Inferior parietal cortex (tissue), 1 donor: ENCODE measurements around the gene MANSC1.

Source experiments
- DNase-seq: peaks from one replicate; pipeline ENCODE4 v3.0.0-alpha.2; 2016; ENCODE audit errors: extremely low spot score

The MANSC1 gene

GRCh38 chr12:12349711-12350665 is at the start of gene MANSC1:
TSS of gene MANSC1 (minus strand) at chr12:12350242. CDS start at chr12:12343314, 6,928 bp downstream.
- peak; percentile 58 for DNase-seq

GRCh38 chr12:12399161-12399560 is 49.1 kb upstream of the MANSC1 start:
- no peak for DNase-seq

GRCh38 chr12:12398026-12398859 is 48.2 kb upstream of the MANSC1 start:
- DNase-seq = no peak

- no peak for DNase-seq
Measured at GRCh38 chr12:12397184-12397583, 47.1 kb upstream of the MANSC1 start.

DNA sequence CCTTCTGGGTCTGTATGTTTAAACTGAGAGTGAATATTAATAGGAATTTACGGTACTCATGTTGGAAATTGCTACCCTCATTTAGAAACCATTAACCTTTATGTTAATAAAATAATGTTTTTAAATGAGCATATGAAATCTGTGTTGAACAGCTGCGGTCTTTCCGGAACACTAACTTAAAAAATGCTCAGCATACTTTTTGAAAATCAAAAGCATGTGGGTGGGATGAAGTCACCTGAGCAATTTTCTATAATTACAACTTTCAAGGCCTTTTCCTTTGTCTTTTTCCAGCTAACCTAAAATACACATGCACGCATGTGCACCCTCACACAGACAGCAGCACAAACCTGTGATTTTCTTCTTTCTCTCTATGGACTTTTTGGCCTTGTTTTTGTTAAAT is 46.7 kb upstream of the MANSC1 start:
- no peak for DNase-seq

DNA sequence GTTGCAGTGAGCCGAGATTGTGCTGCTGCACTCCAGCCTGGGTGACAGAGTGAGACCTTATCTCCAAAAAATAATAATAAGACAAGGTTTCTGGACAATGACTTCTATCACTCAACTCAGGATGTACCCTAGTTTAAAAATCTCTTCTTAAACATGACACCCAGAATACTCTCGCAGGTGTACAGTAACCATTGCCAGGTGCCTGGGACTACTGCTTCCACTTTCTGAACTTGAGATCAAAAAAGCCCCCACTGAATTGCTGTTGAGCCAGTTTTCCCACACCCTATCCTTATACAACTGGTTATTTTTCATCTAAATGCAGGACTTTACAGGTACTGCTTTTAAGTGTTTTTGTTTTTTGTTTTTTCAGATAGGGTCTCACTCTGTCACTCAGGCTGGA is 43.1 kb upstream of the MANSC1 start:
- DNase-seq = no peak

GRCh38 chr12:12392413-12392812 is 42.4 kb upstream of the MANSC1 start:
- DNase-seq = no peak

- no peak for DNase-seq
Measured at GRCh38 chr12:12387501-12387900, 37.5 kb upstream of the MANSC1 start.

DNA sequence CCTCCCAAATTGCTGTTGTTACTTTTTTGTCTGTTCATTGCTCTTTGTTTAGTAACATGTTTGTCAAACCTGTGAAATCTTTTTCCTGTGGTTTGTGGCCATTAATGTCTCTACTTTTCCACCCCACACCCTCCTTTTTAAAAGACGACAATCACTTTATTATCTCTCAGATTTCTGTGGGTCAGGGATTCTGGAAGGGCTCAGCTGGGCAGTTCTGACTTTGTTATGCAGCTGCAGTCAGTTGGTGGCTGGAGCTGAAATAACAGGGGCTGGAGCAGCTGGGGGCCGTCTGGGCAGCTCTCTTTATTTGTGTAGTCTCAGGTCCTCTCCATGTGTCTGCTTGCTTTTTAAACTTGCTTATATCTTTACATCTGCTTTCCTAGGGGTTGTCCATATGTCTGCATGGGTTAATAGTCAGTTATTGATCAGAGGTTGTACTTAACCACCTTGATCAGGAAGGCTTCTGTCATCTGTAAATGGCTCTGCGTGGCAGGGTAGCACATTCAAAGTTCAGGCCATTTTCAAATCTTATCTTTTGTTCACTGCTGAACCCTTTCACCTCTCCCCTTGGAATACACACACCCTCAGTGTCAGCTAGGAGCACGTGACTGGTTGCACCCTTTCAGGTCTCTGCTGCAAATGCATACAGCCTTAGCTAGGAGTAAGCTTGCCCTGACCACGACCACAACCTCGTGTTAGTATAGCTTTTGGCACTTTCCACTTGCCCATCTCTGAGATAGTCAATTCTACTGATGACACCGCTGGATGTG is 34.7 kb upstream of the MANSC1 start:
- DNase-seq = no peak

DNA sequence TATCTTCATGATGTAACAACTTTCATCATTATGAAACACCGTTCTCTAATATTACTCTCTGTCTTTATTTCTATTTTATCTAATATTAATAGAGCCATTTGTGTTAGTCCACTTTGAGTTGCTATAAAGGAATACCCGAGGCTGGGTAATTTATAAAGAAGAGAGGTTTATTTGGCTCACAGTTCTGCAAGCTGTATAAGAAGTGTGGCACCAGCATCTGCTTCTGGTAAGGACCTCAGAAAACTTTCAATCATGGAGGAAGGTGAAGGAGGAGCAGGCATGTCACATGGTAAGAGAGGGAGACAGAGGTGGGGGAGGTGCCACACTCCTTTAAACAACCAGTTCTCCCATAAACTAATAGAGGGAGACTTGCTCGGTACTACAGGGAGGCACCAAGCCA is 31.9 kb upstream of the MANSC1 start:
- no peak for DNase-seq

GRCh38 chr12:12380949-12381593 is 31.0 kb upstream of the MANSC1 start:
- no peak for DNase-seq

GRCh38 chr12:12379831-12380730 is 30.0 kb upstream of the MANSC1 start:
- no peak for DNase-seq

DNA sequence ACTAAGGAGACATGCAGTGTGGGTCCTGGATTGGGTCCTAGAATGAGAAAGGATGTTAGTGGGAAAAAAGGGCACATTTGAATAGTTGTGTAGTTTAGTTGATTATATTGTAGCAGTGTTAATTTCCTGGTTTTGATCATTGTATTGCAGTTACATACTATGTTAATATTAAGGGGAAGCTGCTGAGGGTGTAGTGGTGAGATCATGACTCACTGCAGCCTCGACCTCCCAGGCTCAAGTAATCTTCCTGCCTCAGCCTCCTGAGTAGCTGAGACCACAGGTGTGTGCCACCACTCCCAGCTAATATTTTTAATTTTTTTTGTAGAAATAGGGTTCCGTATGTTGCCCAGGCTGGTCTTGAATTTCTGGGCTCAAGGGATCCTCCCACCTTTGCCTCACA is 28.6 kb upstream of the MANSC1 start:
- no peak for DNase-seq

GRCh38 chr12:12376646-12377448 is 26.8 kb upstream of the MANSC1 start:
- DNase-seq = peak; percentile 87

- no peak for DNase-seq
Measured at GRCh38 chr12:12372946-12373722, 23.1 kb upstream of the MANSC1 start.

DNA sequence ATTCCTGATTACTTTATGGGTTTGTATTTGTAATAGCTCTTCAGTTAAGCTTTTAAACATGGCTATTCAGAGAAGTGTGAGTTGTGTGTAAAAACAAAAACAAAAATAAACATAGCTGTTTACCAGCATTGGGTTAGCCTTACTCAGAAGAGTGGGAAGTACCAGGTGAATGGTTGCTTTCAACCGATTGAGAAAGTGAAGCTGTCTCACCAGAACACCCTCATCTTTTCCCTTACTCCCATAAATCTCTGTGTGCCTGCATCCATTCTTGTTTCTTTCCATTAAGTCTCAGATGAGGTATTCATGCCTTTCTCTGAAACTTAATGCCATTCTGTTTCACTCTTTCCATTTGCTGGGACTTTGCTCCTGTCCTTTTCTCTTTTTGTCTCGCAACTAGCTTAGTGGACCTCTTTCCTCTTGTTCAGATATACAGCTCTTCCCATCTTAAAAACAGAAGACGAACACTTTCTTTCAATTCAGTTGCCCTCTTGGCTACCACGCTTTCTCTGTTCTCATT is 17.5 kb upstream of the MANSC1 start:
- DNase-seq = no peak

DNA sequence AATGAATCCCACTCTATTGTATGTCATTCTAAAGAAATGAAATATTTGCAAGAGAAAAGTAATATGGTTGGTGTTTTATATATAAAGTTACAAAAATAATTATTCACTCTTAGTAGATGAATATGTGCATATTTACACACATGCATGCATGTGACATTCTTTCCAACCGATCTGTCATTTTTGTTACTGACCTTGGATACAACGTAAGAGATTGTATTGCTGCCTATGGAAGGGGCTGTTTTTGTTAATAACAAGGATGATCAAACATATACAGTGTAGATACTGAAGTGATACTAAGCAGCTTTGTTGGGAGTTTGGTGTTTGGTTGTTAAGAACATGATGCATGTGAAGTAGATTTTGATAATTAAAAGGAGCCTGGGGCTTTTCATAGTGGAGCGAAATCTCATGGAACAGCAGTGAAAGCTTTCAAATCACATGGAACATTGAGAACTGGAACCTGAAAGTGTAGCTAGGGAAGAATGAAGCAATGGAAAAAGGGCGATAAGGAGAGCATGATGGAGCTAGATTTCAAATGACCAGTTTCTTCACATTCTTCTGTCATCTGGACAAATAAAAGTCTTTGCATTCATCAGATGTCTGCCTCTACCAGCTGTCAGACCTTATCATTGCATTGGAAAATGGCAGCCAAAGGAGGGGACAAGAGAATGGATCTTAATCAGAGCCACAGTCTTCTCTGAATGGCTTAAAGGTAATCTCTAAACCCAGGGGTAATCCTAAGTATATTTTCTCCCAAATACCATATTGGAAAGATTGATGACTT is 16.8 kb upstream of the MANSC1 start:
- DNase-seq = no peak
